Vagina (tissue), 2 donors: ENCODE measurements around the gene SYF2.

Experiments
- POLR2AphosphoS5 ChIP-seq, 2 donors: sonication (generic); formaldehyde crosslinking; IDR thresholded peaks; one replicate each; pipeline ENCODE4 v1.9.0; 2017; ENCODE audit warnings: antibody characterized with exemption in 2 of 2, mild to moderate bottlenecking in 2 of 2, low read depth in 1 of 2; ENCODE audit not compliant: insufficient read depth in 1 of 2
- TF ChIP-seq, protein P1 (sequence below), 3 experiments: fragments of 450-650 bp in 2 of 3; fragments of 200-600 bp in 1 of 3; sonication (generic) in 1 of 3; IDR thresholded peaks; one replicate each; pipeline ENCODE4 v1.5.1; 2017 to 2019; ENCODE audit warnings: antibody characterized with exemption in 3 of 3, mild to moderate bottlenecking in 2 of 3, moderate library complexity in 2 of 3

DNA sequence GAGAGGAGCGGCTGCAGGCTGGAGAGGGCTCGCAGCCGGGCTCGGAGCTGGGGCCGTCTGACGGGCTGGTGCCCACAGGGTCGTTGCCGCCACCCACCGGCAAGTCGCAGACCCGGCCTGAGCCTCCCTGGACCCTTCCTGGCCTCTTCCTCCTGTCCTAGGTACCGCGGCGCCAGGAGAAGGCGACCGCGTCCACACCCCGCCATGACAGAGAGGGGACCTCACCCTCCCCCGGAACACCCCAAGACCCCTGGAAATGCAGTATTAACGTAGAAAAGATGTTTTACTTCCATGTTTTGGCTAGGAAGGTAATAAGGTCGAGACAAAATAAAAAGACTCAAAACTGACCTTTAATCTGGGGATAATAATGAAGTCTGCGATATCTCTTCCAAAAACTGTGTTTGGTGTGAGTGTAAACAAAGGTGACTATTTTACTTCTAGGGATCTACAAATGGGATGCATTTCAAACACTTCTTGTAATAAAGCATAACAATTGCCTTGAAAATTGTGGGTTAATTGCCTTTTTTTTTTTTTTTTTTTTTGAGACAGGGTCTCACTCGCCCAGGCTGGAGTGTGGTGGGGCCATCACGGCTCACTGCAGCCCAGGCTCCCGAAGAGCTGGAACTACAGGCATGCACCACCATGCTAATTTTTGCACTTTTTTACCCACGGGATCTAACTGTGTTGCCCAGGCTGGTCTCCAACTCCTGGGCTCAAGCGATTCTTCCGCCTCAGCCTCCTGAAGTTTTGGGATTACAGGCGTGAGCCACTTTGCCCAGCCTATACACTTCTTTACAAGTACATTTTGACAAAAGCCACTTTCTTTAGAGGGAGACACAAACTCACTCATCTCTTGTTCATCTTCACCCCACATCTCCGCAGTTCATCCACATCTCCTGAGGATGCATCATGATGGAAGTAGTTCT, 15.8 kb upstream of the SYF2 start:
- TF ChIP-seq, protein P1, sequence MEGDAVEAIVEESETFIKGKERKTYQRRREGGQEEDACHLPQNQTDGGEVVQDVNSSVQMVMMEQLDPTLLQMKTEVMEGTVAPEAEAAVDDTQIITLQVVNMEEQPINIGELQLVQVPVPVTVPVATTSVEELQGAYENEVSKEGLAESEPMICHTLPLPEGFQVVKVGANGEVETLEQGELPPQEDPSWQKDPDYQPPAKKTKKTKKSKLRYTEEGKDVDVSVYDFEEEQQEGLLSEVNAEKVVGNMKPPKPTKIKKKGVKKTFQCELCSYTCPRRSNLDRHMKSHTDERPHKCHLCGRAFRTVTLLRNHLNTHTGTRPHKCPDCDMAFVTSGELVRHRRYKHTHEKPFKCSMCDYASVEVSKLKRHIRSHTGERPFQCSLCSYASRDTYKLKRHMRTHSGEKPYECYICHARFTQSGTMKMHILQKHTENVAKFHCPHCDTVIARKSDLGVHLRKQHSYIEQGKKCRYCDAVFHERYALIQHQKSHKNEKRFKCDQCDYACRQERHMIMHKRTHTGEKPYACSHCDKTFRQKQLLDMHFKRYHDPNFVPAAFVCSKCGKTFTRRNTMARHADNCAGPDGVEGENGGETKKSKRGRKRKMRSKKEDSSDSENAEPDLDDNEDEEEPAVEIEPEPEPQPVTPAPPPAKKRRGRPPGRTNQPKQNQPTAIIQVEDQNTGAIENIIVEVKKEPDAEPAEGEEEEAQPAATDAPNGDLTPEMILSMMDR (IDR thresholded peaks at IDR 0.05) = no peak
- TF ChIP-seq POLR2AphosphoS5 (IDR thresholded peaks at IDR 0.05; ENCODE audit: insufficient read depth in 1 of 2, low read depth in 1 of 2) = no peak
